CD4-positive, alpha-beta T cell (primary cell): Measurements from ENCODE around the gene C22orf31. TPM values are rescaled to one million over a fixed set of nuclear protein-coding genes. Genes with fewer than 3 reads are reported as not detected.
A peak's percentile ranks its signal among the peaks of the same experiment; 100 is the strongest.

Source experiments
- ATAC-seq: fragments of 200-7000 bp; cut with Tn5 transposase; one replicate; pipeline ENCODE4 v1.10.0; 2022; ENCODE audit warnings: mild to moderate bottlenecking; ENCODE audit not compliant: poor library complexity
- CTCF ChIA-PET: fragments of 350-600 bp; sonication (Branson Sonifier 250); formaldehyde crosslinking; loops from one replicate; lab custom pipeline; 2021; ENCODE audit warnings: antibody characterized with exemption, inconsistent platforms; lab: Charles Lee
- POLR2A ChIA-PET: fragments of 350-600 bp; sonication (Branson Sonifier 250); formaldehyde crosslinking; loops from one replicate; lab custom pipeline; 2021; ENCODE audit warnings: antibody characterized with exemption, inconsistent platforms; lab: Charles Lee
- DNase-seq, 14 experiments: peaks; one replicate each; pipeline ENCODE4 v3.0.0-alpha.2; 2013 to 2020; ENCODE audit warnings: mixed read lengths in 2 of 14
- H3K27ac ChIP-seq, 2 donors: one replicate each; pipeline versions ENCODE4 v1.5.1 to v1.7.0; 2013; ENCODE audit warnings: low read length in 2 of 2, low read depth in 1 of 2, mild to moderate bottlenecking in 1 of 2
- H3K27me3 ChIP-seq, 2 experiments: 1 replicate in 1 of 2; 2 replicates in 1 of 2; pipeline versions ENCODE4 v1.6.1 to v1.7.0; 2013; ENCODE audit warnings: low read length in 2 of 2, control low read depth in 1 of 2, mild to moderate bottlenecking in 1 of 2, moderate library complexity in 1 of 2; ENCODE audit not compliant: insufficient read depth in 2 of 2, control insufficient read depth in 1 of 2
- H3K36me3 ChIP-seq: one replicate; pipeline ENCODE4 v1.6.1; 2013; ENCODE audit warnings: low read length, control low read depth; ENCODE audit not compliant: insufficient read depth
- H3K4me1 ChIP-seq: one replicate; pipeline ENCODE4 v1.6.1; 2013; ENCODE audit warnings: low read length, control low read depth; ENCODE audit not compliant: insufficient read depth
- H3K4me3 ChIP-seq: one replicate; pipeline ENCODE4 v1.5.1; 2013; ENCODE audit warnings: mild to moderate bottlenecking, low read length, moderate library complexity
- H3K9me3 ChIP-seq, 2 experiments: 1 replicate in 1 of 2; 2 replicates in 1 of 2; pipeline versions ENCODE4 v1.6.1 to v1.7.0; 2013; ENCODE audit warnings: low read length in 2 of 2, mild to moderate bottlenecking in 2 of 2, control low read depth in 1 of 2, moderate library complexity in 1 of 2; ENCODE audit not compliant: control insufficient read depth in 1 of 2, insufficient read depth in 1 of 2
- H3K27ac Mint-ChIP-seq: one replicate; pipeline ENCODE4 v1.8.0; 2020; ENCODE audit warnings: mixed read lengths
- H3K27me3 Mint-ChIP-seq: one replicate; pipeline ENCODE4 v1.8.0; 2021; ENCODE audit warnings: mixed read lengths
- H3K36me3 Mint-ChIP-seq: one replicate; pipeline ENCODE4 v1.8.0; 2021; ENCODE audit warnings: low read depth, mixed read lengths
- H3K4me1 Mint-ChIP-seq: one replicate; pipeline ENCODE4 v1.8.0; 2021; ENCODE audit warnings: low read depth, mixed read lengths
- H3K4me3 Mint-ChIP-seq: one replicate; pipeline ENCODE4 v1.8.0; 2020; ENCODE audit warnings: mild to moderate bottlenecking, mixed read lengths
- H3K9me3 Mint-ChIP-seq: one replicate; pipeline ENCODE4 v1.8.0; 2020; ENCODE audit warnings: mixed read lengths
- intact Hi-C, 2 experiments: fragments of 100-400 bp; cut with DNase I in 1 of 2; cut with micrococcal nuclease in 1 of 2; formaldehyde crosslinking; loops; one replicate each; pipeline versions ENCODE4 v1.15.1 to v1.9.0; 2023 to 2025; cut with DNase I, micrococcal nuclease
- total RNA-seq, 174 experiments: library from RNA in 2 of 174; stranded (reverse) in 2 of 174; gene quantifications; one replicate each; pipeline ENCODE4 v1.2.3 and lab custom pipeline; 2021 to 2026
- TF ChIP-seq, protein P1 (sequence below): fragments of 200-600 bp; IDR thresholded peaks from one replicate; pipeline ENCODE4 v1.8.0; 2022; ENCODE audit warnings: antibody characterized with exemption, mild to moderate bottlenecking

The C22orf31 gene
- total RNA-seq, 2 experiments from 2014 or later: not detected

- DNase-seq (no peak), ATAC-seq (no peak)
- H3K36me3 ChIP-seq: no peaks in the 10 kb centered on the region
- peaks cover 32 to 39% of the 10 kb centered on the region in 2 experiments for H3K27me3 ChIP-seq
- H3K4me3 ChIP-seq: no peak overlapping the region
- CTCF ChIA-PET: no interaction called here
- no peak overlapping the region for H3K27ac ChIP-seq
- peaks cover 14% of the 10 kb centered on the region for H3K4me1 Mint-ChIP-seq
- peaks cover 13% of the 10 kb centered on the region for H3K4me1 ChIP-seq
- H3K4me3 Mint-ChIP-seq: no peak overlapping the region
- peaks cover 61% of the 10 kb centered on the region for H3K27me3 Mint-ChIP-seq
- POLR2A ChIA-PET: no interaction called here
- H3K27ac Mint-ChIP-seq: no peak overlapping the region
- TF ChIP-seq, protein P1, sequence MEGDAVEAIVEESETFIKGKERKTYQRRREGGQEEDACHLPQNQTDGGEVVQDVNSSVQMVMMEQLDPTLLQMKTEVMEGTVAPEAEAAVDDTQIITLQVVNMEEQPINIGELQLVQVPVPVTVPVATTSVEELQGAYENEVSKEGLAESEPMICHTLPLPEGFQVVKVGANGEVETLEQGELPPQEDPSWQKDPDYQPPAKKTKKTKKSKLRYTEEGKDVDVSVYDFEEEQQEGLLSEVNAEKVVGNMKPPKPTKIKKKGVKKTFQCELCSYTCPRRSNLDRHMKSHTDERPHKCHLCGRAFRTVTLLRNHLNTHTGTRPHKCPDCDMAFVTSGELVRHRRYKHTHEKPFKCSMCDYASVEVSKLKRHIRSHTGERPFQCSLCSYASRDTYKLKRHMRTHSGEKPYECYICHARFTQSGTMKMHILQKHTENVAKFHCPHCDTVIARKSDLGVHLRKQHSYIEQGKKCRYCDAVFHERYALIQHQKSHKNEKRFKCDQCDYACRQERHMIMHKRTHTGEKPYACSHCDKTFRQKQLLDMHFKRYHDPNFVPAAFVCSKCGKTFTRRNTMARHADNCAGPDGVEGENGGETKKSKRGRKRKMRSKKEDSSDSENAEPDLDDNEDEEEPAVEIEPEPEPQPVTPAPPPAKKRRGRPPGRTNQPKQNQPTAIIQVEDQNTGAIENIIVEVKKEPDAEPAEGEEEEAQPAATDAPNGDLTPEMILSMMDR: no peak
- intact Hi-C loops: no loop called here
- peaks cover 0 to 7% of the 10 kb centered on the region in 2 experiments for H3K9me3 ChIP-seq
- H3K36me3 Mint-ChIP-seq: no peaks in the 10 kb centered on the region
- no peaks in the 10 kb centered on the region for H3K9me3 Mint-ChIP-seq
Observed at GRCh38 chr22:29032014-29032475, 29.6 kb downstream of the C22orf31 start.

GRCh38 chr22:29031227-29032011 lies 30.2 kb downstream of the C22orf31 start:
- Mint-ChIP-seq H3K27ac (no peak overlapping the region), H3K27me3 (peaks cover 61% of the 10 kb centered on the region), H3K4me3 (no peak overlapping the region), H3K36me3 (no peaks in the 10 kb centered on the region), H3K9me3 (no peaks in the 10 kb centered on the region), H3K4me1 (peaks cover 14% of the 10 kb centered on the region)
- TF ChIP-seq, protein P1: no peak
- Histone ChIP-seq H3K4me1 (peaks cover 13% of the 10 kb centered on the region), H3K36me3 (no peaks in the 10 kb centered on the region), H3K9me3 (peaks cover 0 to 7% of the 10 kb centered on the region in 2 experiments), H3K27me3 (peaks cover 32 to 39% of the 10 kb centered on the region in 2 experiments), H3K27ac (no peak overlapping the region), H3K4me3 (no peak overlapping the region)
- POLR2A ChIA-PET: no interaction called here
- DNase-seq: no peak
- intact Hi-C loops: no loop called here
- CTCF ChIA-PET: no interaction called here
- no peak for ATAC-seq

DNA sequence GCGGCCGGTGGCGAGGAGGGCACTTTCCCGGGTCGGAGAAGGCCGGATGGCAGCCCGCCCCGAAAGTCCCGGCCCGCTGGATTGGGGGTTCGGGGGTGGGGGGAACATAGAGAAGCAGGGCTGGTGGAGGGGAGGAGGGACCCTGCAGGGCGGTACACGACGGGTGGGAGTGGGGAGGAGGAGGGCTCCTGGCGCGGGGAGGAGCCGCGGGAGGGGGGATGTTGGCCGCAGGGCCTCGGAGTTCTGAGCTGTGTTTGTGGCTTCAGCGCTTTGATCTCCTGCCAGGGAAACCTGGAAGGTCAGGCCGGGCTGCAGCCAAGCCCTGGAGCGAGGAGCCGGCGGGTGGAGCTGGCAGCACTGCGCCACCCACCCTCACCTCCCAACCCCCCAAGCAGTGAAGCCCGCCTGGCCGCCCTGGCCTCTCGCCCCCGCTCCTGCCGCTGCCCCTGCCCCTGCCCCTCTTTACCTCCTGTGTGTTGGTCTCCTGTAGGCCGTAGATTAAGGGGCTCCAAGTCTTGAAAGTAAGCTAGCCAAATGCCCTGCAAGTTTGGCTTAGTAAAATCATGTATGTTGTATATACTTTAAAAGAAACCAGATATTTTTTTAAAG lies 30.9 kb downstream of the C22orf31 start:
- ChIA-PET POLR2A (no interaction called here), CTCF (no interaction called here)
- ATAC-seq: no peak
- H3K4me3 Mint-ChIP-seq: peak overlapping the region; percentile 48
- H3K4me3 ChIP-seq: peak overlapping the region; percentile 9
- H3K27ac ChIP-seq: no peak overlapping the region
- peaks cover 32 to 39% of the 10 kb centered on the region in 2 experiments for H3K27me3 ChIP-seq
- H3K27ac Mint-ChIP-seq: no peak overlapping the region
- intact Hi-C loops: no loop called here
- peaks cover 61% of the 10 kb centered on the region for H3K27me3 Mint-ChIP-seq
- no peaks in the 10 kb centered on the region for H3K36me3 ChIP-seq
- H3K4me1 Mint-ChIP-seq: peaks cover 14% of the 10 kb centered on the region
- DNase-seq: no peak
- H3K4me1 ChIP-seq: peaks cover 13% of the 10 kb centered on the region
- H3K9me3 Mint-ChIP-seq: no peaks in the 10 kb centered on the region
- TF ChIP-seq, protein P1: no peak
- peaks cover 0 to 7% of the 10 kb centered on the region in 2 experiments for H3K9me3 ChIP-seq
- H3K36me3 Mint-ChIP-seq: no peaks in the 10 kb centered on the region
